Neural cell (in vitro differentiated cells): ENCODE data around the gene TENT5C.

ENCODE experiments used
- EP300 ChIP-seq: fragments of 450-650 bp; conservative IDR thresholded peaks from 2 replicates; pipeline ENCODE4 v1.6.1; 2014; ENCODE audit warnings: antibody characterized with exemption, mild to moderate bottlenecking, moderate library complexity; ENCODE audit not compliant: poor library complexity, severe bottlenecking
- EZH2 ChIP-seq: fragments of 200-600, 300-800 bp; shearing (Covaris generic), sonication (generic); IDR thresholded peaks from 2 replicates; pipeline ENCODE4 v1.6.1; 2014; ENCODE audit warnings: antibody characterized with exemption, low read length, borderline replicate concordance, mild to moderate bottlenecking; ENCODE audit not compliant: insufficient read depth, poor library complexity, severe bottlenecking
- MXI1 ChIP-seq: fragments of 450-650 bp; conservative IDR thresholded peaks from 2 replicates; pipeline ENCODE4 v1.6.1; 2014; ENCODE audit warnings: antibody characterized with exemption, mild to moderate bottlenecking; ENCODE audit not compliant: poor library complexity, severe bottlenecking
- POLR2AphosphoS5 ChIP-seq: IDR thresholded peaks from 2 replicates; pipeline ENCODE4 v1.6.1; 2012
- RAD21 ChIP-seq: fragments of 450-650 bp; conservative IDR thresholded peaks from 2 replicates; pipeline ENCODE4 v1.6.1; 2014; ENCODE audit warnings: antibody characterized with exemption, mild to moderate bottlenecking, moderate library complexity
- SMC3 ChIP-seq: fragments of 450-650 bp; conservative IDR thresholded peaks from 2 replicates; pipeline ENCODE4 v1.6.1; 2014; ENCODE audit warnings: antibody characterized with exemption, mild to moderate bottlenecking, moderate library complexity; ENCODE audit not compliant: poor library complexity
- TAF1 ChIP-seq: IDR thresholded peaks from 2 replicates; pipeline ENCODE4 v1.6.1; 2012; ENCODE audit warnings: low read depth
- TF ChIP-seq, protein P1 (sequence below): fragments of 450-650 bp; IDR thresholded peaks from 2 replicates; pipeline ENCODE4 v1.5.1; 2014; ENCODE audit warnings: antibody characterized with exemption, mild to moderate bottlenecking, moderate library complexity; ENCODE audit not compliant: poor library complexity, severe bottlenecking
- TF ChIP-seq, protein P2 (sequence below): IDR thresholded peaks from 2 replicates; pipeline ENCODE4 v1.6.1; 2012; ENCODE audit warnings: borderline replicate concordance

DNA sequence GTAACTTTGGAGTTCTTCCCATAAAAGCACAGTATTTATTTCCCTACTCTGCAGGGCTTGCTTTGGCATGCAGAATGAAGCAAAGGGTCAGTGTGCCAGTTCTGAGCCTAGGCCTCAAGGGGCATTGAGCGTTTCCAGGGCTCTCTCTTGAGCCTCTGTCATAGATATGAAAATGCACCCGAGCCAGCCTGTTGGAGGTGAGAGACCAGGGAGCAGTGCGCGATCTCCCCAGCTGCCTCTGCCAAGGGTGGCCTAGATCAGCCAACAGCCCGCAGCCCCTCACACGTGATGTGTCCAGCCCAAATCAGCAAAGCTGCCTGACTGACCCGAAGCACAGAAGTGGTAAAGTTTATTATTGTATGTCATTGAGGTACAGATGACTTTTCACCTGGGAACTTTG, 63.7 kb downstream of the TENT5C start:
- no peak for TF ChIP-seq RAD21
- TF ChIP-seq, protein P1, sequence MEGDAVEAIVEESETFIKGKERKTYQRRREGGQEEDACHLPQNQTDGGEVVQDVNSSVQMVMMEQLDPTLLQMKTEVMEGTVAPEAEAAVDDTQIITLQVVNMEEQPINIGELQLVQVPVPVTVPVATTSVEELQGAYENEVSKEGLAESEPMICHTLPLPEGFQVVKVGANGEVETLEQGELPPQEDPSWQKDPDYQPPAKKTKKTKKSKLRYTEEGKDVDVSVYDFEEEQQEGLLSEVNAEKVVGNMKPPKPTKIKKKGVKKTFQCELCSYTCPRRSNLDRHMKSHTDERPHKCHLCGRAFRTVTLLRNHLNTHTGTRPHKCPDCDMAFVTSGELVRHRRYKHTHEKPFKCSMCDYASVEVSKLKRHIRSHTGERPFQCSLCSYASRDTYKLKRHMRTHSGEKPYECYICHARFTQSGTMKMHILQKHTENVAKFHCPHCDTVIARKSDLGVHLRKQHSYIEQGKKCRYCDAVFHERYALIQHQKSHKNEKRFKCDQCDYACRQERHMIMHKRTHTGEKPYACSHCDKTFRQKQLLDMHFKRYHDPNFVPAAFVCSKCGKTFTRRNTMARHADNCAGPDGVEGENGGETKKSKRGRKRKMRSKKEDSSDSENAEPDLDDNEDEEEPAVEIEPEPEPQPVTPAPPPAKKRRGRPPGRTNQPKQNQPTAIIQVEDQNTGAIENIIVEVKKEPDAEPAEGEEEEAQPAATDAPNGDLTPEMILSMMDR = no peak
- TF ChIP-seq TAF1 = no peak
- TF ChIP-seq EP300 = no peak
- TF ChIP-seq, protein P2, sequence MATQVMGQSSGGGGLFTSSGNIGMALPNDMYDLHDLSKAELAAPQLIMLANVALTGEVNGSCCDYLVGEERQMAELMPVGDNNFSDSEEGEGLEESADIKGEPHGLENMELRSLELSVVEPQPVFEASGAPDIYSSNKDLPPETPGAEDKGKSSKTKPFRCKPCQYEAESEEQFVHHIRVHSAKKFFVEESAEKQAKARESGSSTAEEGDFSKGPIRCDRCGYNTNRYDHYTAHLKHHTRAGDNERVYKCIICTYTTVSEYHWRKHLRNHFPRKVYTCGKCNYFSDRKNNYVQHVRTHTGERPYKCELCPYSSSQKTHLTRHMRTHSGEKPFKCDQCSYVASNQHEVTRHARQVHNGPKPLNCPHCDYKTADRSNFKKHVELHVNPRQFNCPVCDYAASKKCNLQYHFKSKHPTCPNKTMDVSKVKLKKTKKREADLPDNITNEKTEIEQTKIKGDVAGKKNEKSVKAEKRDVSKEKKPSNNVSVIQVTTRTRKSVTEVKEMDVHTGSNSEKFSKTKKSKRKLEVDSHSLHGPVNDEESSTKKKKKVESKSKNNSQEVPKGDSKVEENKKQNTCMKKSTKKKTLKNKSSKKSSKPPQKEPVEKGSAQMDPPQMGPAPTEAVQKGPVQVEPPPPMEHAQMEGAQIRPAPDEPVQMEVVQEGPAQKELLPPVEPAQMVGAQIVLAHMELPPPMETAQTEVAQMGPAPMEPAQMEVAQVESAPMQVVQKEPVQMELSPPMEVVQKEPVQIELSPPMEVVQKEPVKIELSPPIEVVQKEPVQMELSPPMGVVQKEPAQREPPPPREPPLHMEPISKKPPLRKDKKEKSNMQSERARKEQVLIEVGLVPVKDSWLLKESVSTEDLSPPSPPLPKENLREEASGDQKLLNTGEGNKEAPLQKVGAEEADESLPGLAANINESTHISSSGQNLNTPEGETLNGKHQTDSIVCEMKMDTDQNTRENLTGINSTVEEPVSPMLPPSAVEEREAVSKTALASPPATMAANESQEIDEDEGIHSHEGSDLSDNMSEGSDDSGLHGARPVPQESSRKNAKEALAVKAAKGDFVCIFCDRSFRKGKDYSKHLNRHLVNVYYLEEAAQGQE = no peak
- TF ChIP-seq POLR2AphosphoS5 = no peak
- TF ChIP-seq MXI1 = no peak
- no peak for TF ChIP-seq EZH2
- no peak for TF ChIP-seq SMC3
